Mesodermal cell (in vitro differentiated cells): Measurements from ENCODE around the gene CFAP53.
"Not testable (repeated sequence)": the region's sequence is repeated elsewhere in the genome, so short reads cannot be mapped to it uniquely, and the experiment has no call there.

Experiments
- H3K27ac ChIP-seq: 2 replicates; pipeline ENCODE4 v1.7.0; 2013; ENCODE audit warnings: mild to moderate bottlenecking, low read depth, low read length, moderate library complexity; ENCODE audit not compliant: severe bottlenecking
- H3K36me3 ChIP-seq: 2 replicates; pipeline ENCODE4 v1.7.1; 2013; ENCODE audit warnings: mild to moderate bottlenecking, low read length, moderate library complexity; ENCODE audit not compliant: control insufficient read depth, insufficient read depth
- H3K4me1 ChIP-seq: one replicate; pipeline ENCODE4 v1.7.1; 2013; ENCODE audit warnings: mild to moderate bottlenecking, low read length; ENCODE audit not compliant: insufficient read depth, control insufficient read depth, poor library complexity, severe bottlenecking
- H3K4me3 ChIP-seq: 2 replicates; pipeline ENCODE4 v1.7.0; 2013; ENCODE audit warnings: low read length, control low read depth, mild to moderate bottlenecking; ENCODE audit not compliant: insufficient read depth, poor library complexity, severe bottlenecking; ENCODE audit errors: extremely low read depth
- H3K9me3 ChIP-seq: 2 replicates; pipeline ENCODE4 v1.7.1; 2013; ENCODE audit warnings: mild to moderate bottlenecking, low read length, moderate library complexity; ENCODE audit not compliant: control insufficient read depth
- WGBS, 2 experiments: methylation state at CpG; one replicate each; pipeline ENCODE4 v1.1.5; 2013; ENCODE audit warnings: missing lambda C conversion rate in 2 of 2; ENCODE audit not compliant: insufficient coverage in 2 of 2; 5-methylcytosine and 5-hydroxymethylcytosine counted together

The CFAP53 gene

DNA sequence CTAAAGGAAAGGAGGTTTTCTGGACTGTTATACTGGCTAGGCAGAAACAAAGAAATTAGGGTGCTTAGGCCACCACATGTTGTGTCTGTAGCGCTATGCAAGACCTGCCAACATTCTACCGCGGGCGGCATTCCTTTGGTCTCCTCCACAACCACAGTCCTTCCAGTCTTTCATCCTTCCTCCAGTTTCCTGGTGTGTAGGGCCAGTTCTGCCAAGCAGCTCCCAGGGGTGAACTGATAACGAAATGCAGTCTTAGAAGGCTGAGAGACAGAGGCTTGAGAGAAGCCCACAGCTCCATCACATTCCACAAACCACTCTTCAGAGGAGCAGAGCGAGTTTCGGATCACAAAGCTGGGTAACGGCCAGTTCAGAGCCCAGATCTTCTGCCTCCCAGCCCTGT, 40.6 kb upstream of the CFAP53 start:
- 82 to 100% methylated on average over 1 to 4 of the region's 8 CpGs for WGBS, 2 experiments
- H3K4me3 ChIP-seq, result no peak overlapping the region

GRCh38 chr18:50301074-50301473, 34.8 kb upstream of the CFAP53 start:
- 72 to 76% methylated on average over 3 to 4 of the region's 5 CpGs for WGBS, 2 experiments
- H3K27ac ChIP-seq, result no peak overlapping the region
- H3K4me1 ChIP-seq, result no peaks in the 10 kb centered on the region
- no peaks in the 10 kb centered on the region for H3K36me3 ChIP-seq
- H3K9me3 ChIP-seq, result no peaks in the 10 kb centered on the region
- H3K4me3 ChIP-seq, result no peak overlapping the region

More for the DNA sequence above, 40.6 kb upstream of the CFAP53 start:
- Histone ChIP-seq H3K9me3 (peaks cover 9% of the 10 kb centered on the region), H3K27ac (no peak overlapping the region), H3K36me3 (no peaks in the 10 kb centered on the region), H3K4me1 (no peaks in the 10 kb centered on the region)

- H3K27ac ChIP-seq, result no peak overlapping the region
- no peaks in the 10 kb centered on the region for H3K4me1 ChIP-seq
- no peaks in the 10 kb centered on the region for H3K9me3 ChIP-seq
- WGBS, 2 experiments, result 82 to 87% methylated on average over 4 to 5 of the region's 7 CpGs
- no peaks in the 10 kb centered on the region for H3K36me3 ChIP-seq
- no peak overlapping the region for H3K4me3 ChIP-seq
Observed at GRCh38 chr18:50299626-50300388, 33.5 kb upstream of the CFAP53 start.

- no peak overlapping the region for H3K4me3 ChIP-seq
- H3K9me3 ChIP-seq, result no peaks in the 10 kb centered on the region
- no peaks in the 10 kb centered on the region for H3K36me3 ChIP-seq
- 96 to 97% methylated on average over 23 to 36 of the region's 49 CpGs for WGBS, 2 experiments
- H3K4me1 ChIP-seq, result no peaks in the 10 kb centered on the region
- H3K27ac ChIP-seq, result no peak overlapping the region
Observed at GRCh38 chr18:50298443-50299284, 32.4 kb upstream of the CFAP53 start.

- Histone ChIP-seq H3K4me3 (no peak overlapping the region), H3K27ac (no peak overlapping the region)
- 63 to 83% methylated on average over 21 to 26 of the region's 28 CpGs for WGBS, 2 experiments
Observed at GRCh38 chr18:50297621-50298442, 31.5 kb upstream of the CFAP53 start.

GRCh38 chr18:50293039-50293438, 26.7 kb upstream of the CFAP53 start:
- Histone ChIP-seq H3K27ac (no peak overlapping the region), H3K4me1 (no peaks in the 10 kb centered on the region), H3K4me3 (no peak overlapping the region), H3K36me3 (no peaks in the 10 kb centered on the region), H3K9me3 (no peaks in the 10 kb centered on the region)
- 92% methylated on average over 1 of the region's 1 CpG; no CpG with 5 or more reads in 1 of the 2 experiments for WGBS, 2 experiments

More at GRCh38 chr18:50297621-50298442, 31.5 kb upstream of the CFAP53 start:
- no peaks in the 10 kb centered on the region for H3K9me3 ChIP-seq
- H3K36me3 ChIP-seq, result no peaks in the 10 kb centered on the region
- no peaks in the 10 kb centered on the region for H3K4me1 ChIP-seq

GRCh38 chr18:50289108-50289443, 22.8 kb upstream of the CFAP53 start:
- WGBS, 2 experiments, result 89 to 93% methylated on average over 3 of the region's 4 CpGs
- H3K36me3 ChIP-seq, result peaks cover 21% of the 10 kb centered on the region
- H3K27ac ChIP-seq, result no peak overlapping the region
- no peaks in the 10 kb centered on the region for H3K9me3 ChIP-seq
- H3K4me3 ChIP-seq, result no peak overlapping the region
- no peaks in the 10 kb centered on the region for H3K4me1 ChIP-seq

GRCh38 chr18:50288348-50289107, 22.2 kb upstream of the CFAP53 start:
- Histone ChIP-seq H3K4me3 (peak overlapping the region; percentile 90), H3K27ac (peak overlapping the region; percentile 81), H3K36me3 (peaks cover 26% of the 10 kb centered on the region)
- 82 to 87% methylated on average over 14 to 15 of the region's 21 CpGs for WGBS, 2 experiments
- H3K4me1 ChIP-seq, H3K9me3 ChIP-seq: not testable (repeated sequence)

- WGBS, 2 experiments, result 0% methylated on average over 62 to 72 of the region's 76 CpGs
- H3K36me3 ChIP-seq, result peaks cover 34% of the 10 kb centered on the region
- no peaks in the 10 kb centered on the region for H3K4me1 ChIP-seq
- H3K4me3 ChIP-seq, result peak within 1 kb of the TSS; percentile 90
- peak within 1 kb of the TSS; percentile 81 for H3K27ac ChIP-seq
- no peaks in the 10 kb centered on the region for H3K9me3 ChIP-seq
Observed at GRCh38 chr18:50287441-50288347, 21.4 kb upstream of the CFAP53 start, which contains the start of gene CXXC1. Gene CXXC1, minus strand, starts transcription at chr18:50287692. Its CDS starts 103 bp downstream, at chr18:50287589.
